ENCODE measurements around the gene PRR11.

PRR11 gene

DNA sequence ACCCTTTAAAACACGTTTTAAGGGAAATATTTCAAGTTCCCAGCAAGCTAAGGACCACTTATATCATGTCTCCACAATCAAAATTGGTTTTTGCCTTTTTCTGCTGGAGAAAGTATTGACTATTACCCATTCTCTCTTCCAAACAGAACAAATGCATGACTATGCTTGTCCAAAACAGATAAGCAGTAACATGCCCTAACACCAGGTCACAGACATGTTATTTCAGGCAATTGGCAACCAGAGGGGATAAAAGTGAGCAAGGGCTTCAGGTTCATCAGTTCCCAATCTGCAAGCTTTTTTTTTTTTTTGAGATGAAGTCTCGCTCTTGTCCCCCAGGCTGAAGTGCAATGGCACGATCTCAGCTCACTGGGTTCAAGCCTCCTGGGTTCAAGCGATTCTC lies 15.6 kb upstream of the PRR11 start:
- TF ChIP-seq, protein P1, sequence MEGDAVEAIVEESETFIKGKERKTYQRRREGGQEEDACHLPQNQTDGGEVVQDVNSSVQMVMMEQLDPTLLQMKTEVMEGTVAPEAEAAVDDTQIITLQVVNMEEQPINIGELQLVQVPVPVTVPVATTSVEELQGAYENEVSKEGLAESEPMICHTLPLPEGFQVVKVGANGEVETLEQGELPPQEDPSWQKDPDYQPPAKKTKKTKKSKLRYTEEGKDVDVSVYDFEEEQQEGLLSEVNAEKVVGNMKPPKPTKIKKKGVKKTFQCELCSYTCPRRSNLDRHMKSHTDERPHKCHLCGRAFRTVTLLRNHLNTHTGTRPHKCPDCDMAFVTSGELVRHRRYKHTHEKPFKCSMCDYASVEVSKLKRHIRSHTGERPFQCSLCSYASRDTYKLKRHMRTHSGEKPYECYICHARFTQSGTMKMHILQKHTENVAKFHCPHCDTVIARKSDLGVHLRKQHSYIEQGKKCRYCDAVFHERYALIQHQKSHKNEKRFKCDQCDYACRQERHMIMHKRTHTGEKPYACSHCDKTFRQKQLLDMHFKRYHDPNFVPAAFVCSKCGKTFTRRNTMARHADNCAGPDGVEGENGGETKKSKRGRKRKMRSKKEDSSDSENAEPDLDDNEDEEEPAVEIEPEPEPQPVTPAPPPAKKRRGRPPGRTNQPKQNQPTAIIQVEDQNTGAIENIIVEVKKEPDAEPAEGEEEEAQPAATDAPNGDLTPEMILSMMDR (conservative IDR thresholded peaks at IDR 0.05; ENCODE audit: low read depth, low read length) = no peak
- DNase-seq (ENCODE audit: low read depth) = no peak
- H3K4me3 ChIP-seq (ENCODE audit: low read depth, low read length) = no peak overlapping the region

DNA sequence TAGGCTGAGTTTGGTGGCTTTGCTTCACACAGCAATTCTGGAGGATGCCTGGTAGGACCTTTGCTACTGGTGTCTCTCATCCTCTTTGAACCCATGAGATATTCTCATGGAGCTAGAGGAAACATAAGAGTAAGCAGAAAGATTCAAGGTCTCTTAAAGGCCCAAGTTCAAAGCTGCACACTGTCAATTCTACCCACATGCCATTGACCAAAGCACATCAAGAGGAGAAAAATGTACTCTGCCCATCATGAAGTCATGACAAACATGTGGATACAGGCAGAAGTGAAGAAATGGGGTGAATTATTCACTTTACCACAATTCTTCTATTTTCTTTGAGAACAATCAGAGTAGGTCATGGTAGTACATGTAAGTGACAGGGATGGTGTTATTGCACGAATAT lies 13.7 kb upstream of the PRR11 start:
- TF ChIP-seq, protein P1 (conservative IDR thresholded peaks at IDR 0.05; ENCODE audit: low read depth, low read length) = no peak
- no peak overlapping the region for H3K4me3 ChIP-seq (ENCODE audit: low read depth, low read length)
- DNase-seq (ENCODE audit: low read depth) = no peak

DNA sequence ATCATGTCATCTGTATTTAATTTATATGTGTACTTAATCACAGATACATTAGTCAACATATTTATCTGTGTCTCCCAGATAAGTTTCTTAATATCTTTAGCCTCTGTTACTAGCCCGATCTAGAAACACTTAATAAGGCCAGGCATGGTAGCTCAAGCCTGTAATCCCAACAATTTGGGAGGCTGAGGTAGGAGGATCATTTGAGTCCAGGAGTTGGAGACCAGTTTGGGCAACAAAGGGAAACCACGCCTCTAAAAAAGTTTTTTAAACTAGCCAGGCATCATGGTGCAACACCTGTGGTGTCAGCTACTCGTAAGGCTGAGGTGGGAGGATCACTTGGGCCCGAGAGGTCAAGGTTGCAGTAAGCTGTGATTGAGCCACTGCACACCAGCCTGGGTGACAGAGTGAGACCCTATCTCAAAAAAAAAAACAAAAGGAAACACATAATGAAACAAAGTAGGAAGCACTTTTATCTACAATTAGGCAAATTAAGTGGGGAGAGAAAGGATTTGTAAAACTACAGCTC lies 9.9 kb upstream of the PRR11 start:
- no peak for DNase-seq (ENCODE audit: low read depth)
- no peak overlapping the region for H3K4me3 ChIP-seq (ENCODE audit: low read depth, low read length)
- TF ChIP-seq, protein P1 (conservative IDR thresholded peaks at IDR 0.05; ENCODE audit: low read depth, low read length) = no peak

DNA sequence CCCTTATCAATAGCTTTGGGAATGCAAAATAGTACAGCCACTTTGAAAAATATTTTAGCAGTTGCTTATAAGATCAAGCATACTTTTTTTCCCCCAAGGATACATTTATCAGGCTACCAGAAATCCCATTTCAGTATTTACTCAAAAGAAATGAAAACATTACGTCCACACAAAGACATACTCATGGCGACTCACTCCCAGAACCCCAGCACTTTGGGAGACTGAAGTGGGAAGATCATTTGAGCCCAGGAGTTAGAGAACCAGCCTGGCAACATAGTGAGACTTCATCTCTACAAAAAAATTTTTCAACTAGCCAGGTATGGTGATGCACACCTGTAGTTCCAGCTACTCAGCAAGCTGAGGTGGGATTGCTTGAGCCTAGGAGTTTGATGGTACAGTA lies 6.5 kb upstream of the PRR11 start:
- no peak for DNase-seq (ENCODE audit: low read depth)
- H3K4me3 ChIP-seq (ENCODE audit: low read depth, low read length) = no peak overlapping the region
- TF ChIP-seq, protein P1 (conservative IDR thresholded peaks at IDR 0.05; ENCODE audit: low read depth, low read length) = no peak

DNA sequence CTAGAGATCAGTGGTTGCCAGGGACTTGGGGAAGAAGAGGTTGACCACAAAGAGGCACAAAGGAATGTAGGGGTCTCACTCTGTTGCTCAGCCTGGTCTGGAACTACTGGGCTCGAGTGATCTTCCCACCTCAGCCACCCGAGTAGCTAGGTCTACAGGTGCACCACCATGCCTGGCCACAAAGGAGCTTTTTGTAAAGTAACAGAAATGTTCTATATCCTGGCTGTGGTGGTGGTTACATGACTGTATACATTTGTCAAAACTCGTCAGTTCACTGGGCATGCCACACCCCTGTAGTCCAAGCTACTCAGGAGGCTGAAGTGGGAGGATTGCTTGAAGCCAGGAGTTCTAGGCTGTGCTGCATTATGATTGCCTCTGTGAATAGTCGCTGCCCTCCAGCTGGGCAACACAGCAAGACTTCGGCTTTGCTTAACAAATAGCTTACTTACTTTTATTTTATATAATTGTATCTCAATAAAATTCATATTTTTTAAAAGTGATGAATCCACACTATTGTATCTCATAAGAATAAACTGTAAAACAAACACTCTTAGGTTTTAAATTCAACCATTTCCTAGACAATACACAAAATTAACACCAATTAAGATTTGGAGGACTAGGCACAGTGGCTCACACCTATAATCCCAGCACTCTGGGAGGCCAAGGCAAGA lies 5.6 kb upstream of the PRR11 start:
- H3K4me3 ChIP-seq (ENCODE audit: low read depth, low read length) = no peak overlapping the region
- TF ChIP-seq, protein P1 (conservative IDR thresholded peaks at IDR 0.05; ENCODE audit: low read depth, low read length) = no peak
- no peak for DNase-seq (ENCODE audit: low read depth)

DNA sequence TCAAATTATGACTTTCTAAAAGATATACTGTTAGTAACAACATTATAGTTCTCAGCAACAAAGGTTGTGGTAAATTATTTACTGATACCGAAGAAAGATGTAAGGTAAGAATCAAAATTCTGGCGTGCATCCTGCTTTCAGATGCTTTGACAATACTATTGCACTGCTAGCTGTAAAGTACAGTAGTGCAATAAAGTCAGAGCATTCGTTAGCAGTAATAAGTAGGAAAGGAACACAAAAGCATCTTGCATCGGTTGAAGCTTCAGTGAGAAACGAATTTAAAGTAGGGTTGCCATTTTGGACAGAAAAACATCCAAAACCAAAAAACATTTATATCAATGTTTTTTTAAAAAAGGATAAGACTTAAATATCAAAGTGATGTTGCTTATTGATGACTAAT lies 4.5 kb upstream of the PRR11 start:
- TF ChIP-seq, protein P1 (conservative IDR thresholded peaks at IDR 0.05; ENCODE audit: low read depth, low read length) = no peak
- no peak for DNase-seq (ENCODE audit: low read depth)
- H3K4me3 ChIP-seq (ENCODE audit: low read depth, low read length) = no peak overlapping the region

DNA sequence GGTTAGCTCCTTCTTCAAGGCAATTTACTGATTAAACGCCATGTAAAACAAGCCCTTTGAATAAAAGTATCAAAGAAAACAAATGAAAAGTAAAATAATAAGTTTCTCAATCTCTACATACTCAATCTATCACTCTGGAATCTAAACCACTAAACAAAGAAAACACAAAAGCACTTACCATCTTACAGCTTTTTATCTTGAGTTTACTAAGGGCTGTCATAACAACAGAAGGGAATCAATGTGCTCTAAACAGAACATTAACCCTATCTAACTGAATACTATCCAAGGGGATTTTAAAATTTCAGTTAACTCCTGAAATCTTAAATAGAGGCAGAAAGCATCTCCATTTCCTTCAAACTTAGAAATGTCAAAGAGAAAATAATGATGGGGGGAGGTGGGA lies 4.0 kb upstream of the PRR11 start:
- DNase-seq (ENCODE audit: low read depth) = peak; percentile 49
- H3K4me3 ChIP-seq (ENCODE audit: low read depth, low read length) = no peak overlapping the region
- TF ChIP-seq, protein P1 (conservative IDR thresholded peaks at IDR 0.05; ENCODE audit: low read depth, low read length) = no peak
